Measurements from ENCODE around the gene GRAMD1B.
"Not testable (repeated sequence)": the region's sequence is repeated elsewhere in the genome, so short reads cannot be mapped to it uniquely, and the experiment has no call there.

The GRAMD1B gene

GRCh38 chr11:123652599-123652998 lies 222.5 kb downstream of the GRAMD1B start:
- no peak for FAIRE-seq
- no peak for TF ChIP-seq CTCF (IDR thresholded peaks at IDR 0.05; ENCODE audit: insufficient read depth, missing control alignments)
- DNase-seq (ENCODE audit: insufficient read length, low spot score): no peak

- no peak for DNase-seq (ENCODE audit: insufficient read length, low spot score)
- TF ChIP-seq CTCF (IDR thresholded peaks at IDR 0.05; ENCODE audit: insufficient read depth, missing control alignments): no peak
- FAIRE-seq: no peak
These were observed 223.4 kb downstream of the GRAMD1B start for GRCh38 chr11:123653483-123653826.

- DNase-seq (ENCODE audit: insufficient read length, low spot score): peak; percentile 33
- no peak for FAIRE-seq
These were observed 223.9 kb downstream of the GRAMD1B start for GRCh38 chr11:123653827-123654565.

DNA sequence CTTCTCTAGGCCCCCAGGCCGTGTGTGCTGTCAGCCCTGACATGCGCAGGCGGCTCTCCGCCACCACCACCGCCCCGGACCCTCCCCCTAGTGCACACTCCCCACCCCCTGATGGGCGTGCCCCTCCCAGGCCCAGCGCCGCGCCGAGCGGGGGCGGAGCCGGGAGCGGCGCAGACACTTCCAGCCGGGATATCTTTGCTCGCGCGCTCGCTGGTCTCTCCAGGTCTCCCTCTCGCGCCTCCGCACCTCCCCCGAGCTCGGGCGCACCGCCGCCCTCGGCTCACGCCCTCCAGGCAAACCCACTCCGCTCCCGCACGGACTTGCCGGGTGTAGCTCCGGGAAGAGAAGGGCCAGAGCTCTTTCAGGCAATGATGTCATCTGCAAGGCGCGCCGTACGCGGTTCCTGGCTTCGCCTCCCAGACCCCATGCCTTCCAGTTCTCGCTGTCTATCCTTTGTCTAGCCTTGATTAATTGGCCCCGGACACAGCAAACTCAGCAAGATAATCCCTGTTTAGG lies 224.6 kb downstream of the GRAMD1B start, which contains the start of gene SCN3B:
SCN3B (minus strand) TSS at position 59 of the 516 bp plus-strand sequence. CDS start 823 bp downstream, outside the sequence.
- TF ChIP-seq CTCF (IDR thresholded peaks at IDR 0.05; ENCODE audit: insufficient read depth, missing control alignments): no peak
- DNase-seq (ENCODE audit: insufficient read length, low spot score): peak; percentile 86
- no peak for FAIRE-seq

More at GRCh38 chr11:123653827-123654565, 223.9 kb downstream of the GRAMD1B start:
- TF ChIP-seq CTCF (IDR thresholded peaks at IDR 0.05; ENCODE audit: insufficient read depth, missing control alignments): peak; percentile 42

GRCh38 chr11:123659311-123659710 lies 229.2 kb downstream of the GRAMD1B start:
- DNase-seq (ENCODE audit: insufficient read length, low spot score) (no peak), FAIRE-seq (no peak)
- TF ChIP-seq CTCF (IDR thresholded peaks at IDR 0.05; ENCODE audit: insufficient read depth, missing control alignments): no peak

- not testable (repeated sequence) for FAIRE-seq; DNase-seq (ENCODE audit: insufficient read length, low spot score)
These were observed 229.9 kb downstream of the GRAMD1B start for GRCh38 chr11:123659965-123660364.

- no peak for TF ChIP-seq CTCF (IDR thresholded peaks at IDR 0.05; ENCODE audit: insufficient read depth, missing control alignments)
- FAIRE-seq (no peak), DNase-seq (ENCODE audit: insufficient read length, low spot score) (no peak)
These were observed 235.2 kb downstream of the GRAMD1B start for GRCh38 chr11:123665306-123665705.

All from D721Med (cell line).